Smooth muscle cell (in vitro differentiated cells): Measurements from ENCODE around the gene COX18. TPM values are rescaled to one million over a fixed set of nuclear protein-coding genes. Genes with fewer than 3 reads are reported as not detected.
A peak's percentile ranks its signal among the peaks of the same experiment; 100 is the strongest.

Experiments
- DNase-seq: peaks from one replicate; lab custom pipeline; 2025; ENCODE audit not compliant: unreplicated experiment; lab: John Stamatoyannopoulos, UW
- H2AFZ ChIP-seq: fragments of 200-600 bp; sonication (generic); 2 replicates; pipeline ENCODE4 v1.6.0; 2016; ENCODE audit warnings: antibody characterized with exemption, low read depth, mild to moderate bottlenecking
- H3F3A ChIP-seq: fragments of 200-600 bp; sonication (generic); 2 replicates; pipeline ENCODE4 v1.6.0; 2017; ENCODE audit warnings: antibody characterized with exemption, low read depth
- H3K27ac ChIP-seq: fragments of 200-600 bp; sonication (generic); 2 replicates; pipeline ENCODE4 v1.5.1; 2016; ENCODE audit warnings: low read depth, mild to moderate bottlenecking
- H3K27me3 ChIP-seq: fragments of 200-600 bp; sonication (generic); 2 replicates; pipeline ENCODE4 v1.6.1; 2016; ENCODE audit warnings: low read depth, mild to moderate bottlenecking
- H3K36me3 ChIP-seq: fragments of 200-600 bp; sonication (generic); 2 replicates; pipeline ENCODE4 v1.5.1; 2016; ENCODE audit warnings: low read depth
- H3K4me1 ChIP-seq: fragments of 200-600 bp; sonication (generic); 2 replicates; pipeline ENCODE4 v1.5.1; 2016; ENCODE audit warnings: low read depth
- H3K4me2 ChIP-seq: fragments of 200-600 bp; sonication (generic); 2 replicates; pipeline ENCODE4 v1.6.0; 2016; ENCODE audit warnings: mild to moderate bottlenecking
- H3K4me3 ChIP-seq: fragments of 200-600 bp; sonication (generic); 2 replicates; pipeline ENCODE4 v1.5.1; 2016; ENCODE audit warnings: mild to moderate bottlenecking
- H3K79me2 ChIP-seq: fragments of 200-600 bp; sonication (generic); 2 replicates; pipeline ENCODE4 v1.6.0; 2016; ENCODE audit warnings: low read depth, mild to moderate bottlenecking
- H3K9ac ChIP-seq: fragments of 200-600 bp; sonication (generic); 2 replicates; pipeline ENCODE4 v1.6.0; 2016; ENCODE audit warnings: low read depth
- H3K9me3 ChIP-seq: fragments of 200-600 bp; sonication (generic); replicated peaks from 2 replicates; pipeline ENCODE4 v1.5.1; 2016; ENCODE audit warnings: low read depth
- H4K20me1 ChIP-seq: fragments of 200-600 bp; sonication (generic); 2 replicates; pipeline ENCODE4 v1.6.0; 2016; ENCODE audit warnings: low read depth
- WGBS: methylation state at CpG from one replicate; pipeline ENCODE4 v1.1.7; 2016; ENCODE audit warnings: low lambda C conversion rate; 5-methylcytosine and 5-hydroxymethylcytosine counted together
- polyA plus RNA-seq: library from polyadenylated mRNA; unstranded; fragments of >200 nt; fragmentation: Nextera tagmentation; extraction: Ambion mirVana; gene quantifications from 2 replicates; pipeline ENCODE4 v1.2.1, GENCODE V29; 2016
- total RNA-seq: library from RNA; depleted of rRNA; stranded (reverse); fragments of >200 nt; gene quantifications from 2 replicates; pipeline ENCODE4 v1.2.3, GENCODE V29; 2014
- TF ChIP-seq, protein P1 (sequence below): fragments of 200-600 bp; sonication (generic); IDR thresholded peaks from 2 replicates; pipeline ENCODE4 v1.5.1; 2017; ENCODE audit warnings: borderline replicate concordance, mild to moderate bottlenecking, antibody characterized with exemption; ENCODE audit not compliant: insufficient read depth, poor library complexity, severe bottlenecking

COX18 gene
- total RNA-seq, result 24.2 and 32.1 TPM in 2 replicates
- polyA plus RNA-seq, result 5.1 and 7.1 TPM in 2 replicates

DNA sequence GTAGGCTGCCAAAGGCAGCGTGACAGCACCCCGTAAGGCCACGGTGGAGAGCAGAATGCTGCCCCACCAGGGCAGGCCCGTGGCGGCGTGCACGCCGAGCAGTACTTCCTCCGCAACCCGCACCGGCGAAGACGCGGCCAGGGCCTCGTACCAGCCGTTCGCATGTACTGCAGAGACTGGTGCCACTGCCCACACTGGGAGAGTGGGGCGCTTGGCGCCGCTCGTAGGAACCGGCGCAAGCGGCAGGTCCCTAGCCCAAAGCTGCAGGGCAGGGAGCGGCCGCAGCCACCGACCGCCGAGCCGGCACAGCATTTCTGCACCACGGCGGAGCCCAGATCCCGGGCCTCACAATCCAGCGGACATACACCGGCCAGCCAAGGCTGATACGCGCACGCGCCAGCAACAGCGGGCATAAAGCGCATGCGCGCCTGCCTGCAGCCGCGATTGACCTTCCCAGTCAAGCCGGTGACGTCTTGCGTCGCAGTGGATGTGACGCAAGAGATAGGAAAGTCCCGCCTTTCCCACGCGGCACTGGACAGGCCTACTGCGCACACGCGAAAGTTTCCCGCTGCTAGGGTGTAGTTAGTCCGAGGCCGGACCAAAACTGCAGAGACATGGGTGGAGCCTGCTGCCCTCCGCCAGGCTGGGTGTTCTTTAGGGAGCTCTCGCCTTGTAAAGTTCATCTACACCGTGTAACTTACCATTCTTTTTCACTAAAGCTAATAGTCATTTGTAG, at the start of gene COX18:
Gene COX18 (minus strand): TSS at position 379 of the 736 bp plus-strand sequence. CDS start 67 bp downstream, at position 312.
- TF ChIP-seq, protein P1, sequence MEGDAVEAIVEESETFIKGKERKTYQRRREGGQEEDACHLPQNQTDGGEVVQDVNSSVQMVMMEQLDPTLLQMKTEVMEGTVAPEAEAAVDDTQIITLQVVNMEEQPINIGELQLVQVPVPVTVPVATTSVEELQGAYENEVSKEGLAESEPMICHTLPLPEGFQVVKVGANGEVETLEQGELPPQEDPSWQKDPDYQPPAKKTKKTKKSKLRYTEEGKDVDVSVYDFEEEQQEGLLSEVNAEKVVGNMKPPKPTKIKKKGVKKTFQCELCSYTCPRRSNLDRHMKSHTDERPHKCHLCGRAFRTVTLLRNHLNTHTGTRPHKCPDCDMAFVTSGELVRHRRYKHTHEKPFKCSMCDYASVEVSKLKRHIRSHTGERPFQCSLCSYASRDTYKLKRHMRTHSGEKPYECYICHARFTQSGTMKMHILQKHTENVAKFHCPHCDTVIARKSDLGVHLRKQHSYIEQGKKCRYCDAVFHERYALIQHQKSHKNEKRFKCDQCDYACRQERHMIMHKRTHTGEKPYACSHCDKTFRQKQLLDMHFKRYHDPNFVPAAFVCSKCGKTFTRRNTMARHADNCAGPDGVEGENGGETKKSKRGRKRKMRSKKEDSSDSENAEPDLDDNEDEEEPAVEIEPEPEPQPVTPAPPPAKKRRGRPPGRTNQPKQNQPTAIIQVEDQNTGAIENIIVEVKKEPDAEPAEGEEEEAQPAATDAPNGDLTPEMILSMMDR, result no peak
- Histone ChIP-seq H4K20me1 (no peaks in the 10 kb centered on the region), H3K27ac (peak within 1 kb of the TSS; percentile 90), H3K27me3 (no peaks in the 10 kb centered on the region), H3K4me1 (peaks cover 8% of the 10 kb centered on the region), H3K4me3 (peak within 1 kb of the TSS; percentile 71), H3K79me2 (peaks cover 32% of the 10 kb centered on the region), H3K36me3 (peaks cover 5% of the 10 kb centered on the region), H2AFZ (peak within 1 kb of the TSS; percentile 79), H3K4me2 (peak within 1 kb of the TSS; percentile 94), H3K9me3 (no peaks in the 10 kb centered on the region), H3F3A (peaks cover 27% of the 10 kb centered on the region), H3K9ac (peak within 1 kb of the TSS; percentile 82)
- WGBS, result under 1% methylated on average over 62 of the region's 62 CpGs
- DNase-seq, result peak; percentile 93

DNA sequence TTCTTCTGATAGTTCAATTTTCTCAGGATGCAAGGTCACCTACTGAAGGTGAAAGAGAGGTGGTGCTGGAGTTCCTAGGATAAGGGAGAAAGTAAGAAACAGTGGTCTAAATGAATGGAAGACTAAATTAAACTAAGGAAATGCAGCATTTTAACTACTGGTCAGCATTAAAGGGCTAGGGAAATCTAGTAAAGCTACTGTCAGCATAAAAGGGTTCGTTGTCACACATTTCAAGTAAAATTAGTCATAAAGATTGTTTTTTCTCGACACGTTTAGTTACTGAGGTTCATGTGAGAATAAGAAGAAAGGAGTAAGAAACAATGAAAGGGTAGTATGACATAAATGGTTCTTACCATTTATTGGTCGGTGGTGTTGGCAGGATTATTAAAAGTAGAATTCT, 40.0 kb upstream of the COX18 start:
- Histone ChIP-seq H3F3A (no peaks in the 10 kb centered on the region), H3K27ac (no peak overlapping the region), H3K79me2 (peaks cover 9% of the 10 kb centered on the region), H3K4me1 (no peaks in the 10 kb centered on the region), H3K9me3 (no peaks in the 10 kb centered on the region), H3K27me3 (no peaks in the 10 kb centered on the region), H4K20me1 (no peaks in the 10 kb centered on the region), H3K36me3 (peaks cover 25% of the 10 kb centered on the region), H2AFZ (no peak overlapping the region), H3K4me2 (no peak overlapping the region), H3K4me3 (no peak overlapping the region), H3K9ac (no peak overlapping the region)
- TF ChIP-seq, protein P1, result no peak
- no peak for DNase-seq
- 98% methylated on average over 4 of the region's 4 CpGs for WGBS

- Histone ChIP-seq H3K27me3 (no peaks in the 10 kb centered on the region), H3F3A (no peaks in the 10 kb centered on the region), H3K9ac (no peak overlapping the region), H3K4me2 (no peak overlapping the region), H4K20me1 (no peaks in the 10 kb centered on the region), H3K4me1 (no peaks in the 10 kb centered on the region), H2AFZ (no peak overlapping the region), H3K79me2 (peaks cover 6% of the 10 kb centered on the region), H3K9me3 (no peaks in the 10 kb centered on the region), H3K36me3 (peaks cover 25% of the 10 kb centered on the region), H3K4me3 (no peak overlapping the region), H3K27ac (no peak overlapping the region)
- no peak for DNase-seq
- TF ChIP-seq, protein P1, result no peak
- WGBS, result 95% methylated on average over 5 of the region's 5 CpGs
These were observed 35.2 kb upstream of the COX18 start for GRCh38 chr4:73104695-73105094.
